IPS-11a (cell line): ENCODE measurements around the gene TCF7L2.

Source experiments
- H3K4me3 ChIP-seq: one replicate; pipeline ENCODE4 v1.5.1; 2013; ENCODE audit warnings: low read depth, low read length, control low read depth

Gene TCF7L2

GRCh38 chr10:113042868-113043267 lies 92.8 kb downstream of the TCF7L2 start:
- no peak overlapping the region for H3K4me3 ChIP-seq

DNA sequence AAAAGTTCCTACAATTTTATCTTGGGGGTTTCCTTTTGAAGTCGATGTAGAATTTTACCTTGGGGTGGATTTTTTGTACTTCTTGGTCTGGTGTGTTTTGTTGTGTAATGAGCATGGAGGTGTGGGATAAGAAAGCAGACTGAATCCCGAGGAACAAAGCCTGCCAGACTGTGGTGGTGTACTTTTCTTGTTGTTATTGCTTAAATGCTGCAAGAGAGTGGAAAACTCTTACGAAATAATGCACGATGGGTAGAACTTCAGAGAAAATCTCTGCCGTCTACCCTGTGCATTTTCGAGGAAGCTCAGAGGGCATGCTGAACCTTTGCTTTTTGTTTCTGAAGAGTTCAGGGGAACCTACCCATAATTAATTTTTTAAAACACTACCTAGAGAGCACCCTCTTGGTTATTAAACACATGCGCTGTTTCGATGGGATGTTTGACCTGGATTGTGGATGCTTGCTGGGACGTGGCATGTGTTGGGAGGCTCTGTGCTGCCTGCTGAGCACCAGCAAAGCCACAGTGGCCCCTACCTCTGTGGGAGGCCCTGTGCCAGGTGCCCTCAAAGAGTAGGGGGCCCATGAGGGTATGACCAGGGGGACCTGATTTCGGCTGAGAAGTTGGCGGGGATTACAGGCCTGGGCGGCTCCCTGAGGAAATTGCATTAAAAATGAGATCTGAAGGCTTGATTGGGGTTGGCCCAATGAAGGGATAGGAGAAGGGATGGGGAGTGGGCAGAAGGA lies 94.1 kb downstream of the TCF7L2 start:
- no peak overlapping the region for H3K4me3 ChIP-seq

GRCh38 chr10:113045147-113046055 lies 95.4 kb downstream of the TCF7L2 start:
- H3K4me3 ChIP-seq: no peak overlapping the region

DNA sequence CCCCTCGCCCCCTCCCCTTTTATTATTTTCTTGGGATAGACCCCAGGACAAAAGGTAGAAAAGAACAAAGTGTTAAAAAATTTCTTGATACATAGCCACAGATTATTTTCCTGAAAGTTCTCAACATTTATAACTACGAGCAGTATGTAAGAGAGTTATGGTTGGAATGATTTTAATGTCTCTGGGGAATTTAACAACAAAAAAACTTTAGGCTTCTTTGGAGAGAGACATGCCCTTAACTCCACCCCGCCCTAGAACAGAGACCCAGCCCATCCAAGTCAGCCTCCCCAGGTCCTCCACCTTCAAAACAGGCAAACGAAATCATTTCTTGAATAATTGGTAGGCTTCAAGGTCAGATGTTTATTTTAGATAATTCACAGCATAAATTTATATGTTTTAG lies 97.1 kb downstream of the TCF7L2 start:
- H3K4me3 ChIP-seq: no peak overlapping the region

- no peak overlapping the region for H3K4me3 ChIP-seq
These were observed 97.5 kb downstream of the TCF7L2 start for GRCh38 chr10:113047605-113047962.

DNA sequence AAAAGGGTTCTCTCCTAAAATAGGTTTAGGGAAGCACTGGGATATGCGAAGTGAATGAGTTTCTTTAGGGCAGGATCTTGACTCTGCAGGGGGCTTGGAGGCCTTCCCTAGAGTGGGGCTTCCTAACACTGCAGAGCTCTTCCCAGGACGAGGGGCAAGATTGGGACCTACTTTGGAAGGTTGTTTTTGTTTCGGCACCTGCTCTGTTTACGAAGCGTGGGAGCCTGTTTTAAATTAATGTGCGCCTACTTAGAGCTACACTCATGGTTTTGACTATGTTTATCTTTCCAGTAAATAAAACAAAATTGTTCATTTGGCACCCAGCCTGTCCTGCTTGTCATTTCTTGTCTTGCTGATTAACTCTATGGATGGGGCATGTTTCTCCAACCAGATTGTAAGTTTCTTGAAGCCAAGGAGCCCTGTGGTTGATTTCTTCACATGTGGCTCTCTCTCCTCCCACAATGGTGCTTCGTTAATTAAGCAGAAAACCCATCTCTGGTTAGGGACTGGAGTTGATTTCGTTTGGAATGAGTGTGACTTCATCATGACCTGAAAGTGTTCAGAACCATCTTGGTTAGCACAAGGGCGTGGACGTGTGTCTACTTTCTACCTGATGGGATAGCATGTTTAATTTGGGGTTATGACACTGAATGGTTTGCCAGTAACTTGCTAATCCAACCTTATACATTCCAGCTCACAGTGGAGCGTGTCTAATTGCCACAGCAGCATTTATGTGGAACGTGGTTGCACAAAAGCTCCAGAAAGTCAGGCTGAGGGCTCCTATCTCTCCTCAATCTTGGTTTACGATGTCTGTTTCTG lies 98.1 kb downstream of the TCF7L2 start:
- H3K4me3 ChIP-seq: no peak overlapping the region

DNA sequence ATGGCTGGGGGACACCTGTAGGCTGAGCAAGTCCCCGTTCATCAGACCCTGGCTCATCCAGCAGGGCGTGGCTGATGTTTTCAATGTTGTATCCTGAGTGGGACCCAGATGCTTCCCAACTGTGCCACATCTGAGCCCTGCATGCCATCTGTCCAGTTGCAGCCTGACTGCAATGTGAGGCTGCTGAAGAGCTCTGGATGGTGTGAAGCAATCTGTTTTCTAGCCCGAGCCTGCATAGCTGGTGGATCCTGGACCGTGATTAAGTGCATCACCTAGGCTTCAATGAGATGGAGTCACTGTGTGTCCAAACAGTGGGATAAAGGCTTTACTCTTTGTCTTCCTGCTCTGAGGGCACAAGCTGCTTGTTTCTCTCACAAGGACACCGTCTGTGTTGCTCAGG lies 99.8 kb downstream of the TCF7L2 start:
- no peak overlapping the region for H3K4me3 ChIP-seq

- no peak overlapping the region for H3K4me3 ChIP-seq
These were observed 102.2 kb downstream of the TCF7L2 start for GRCh38 chr10:113052076-113052830.

GRCh38 chr10:113053091-113053490 lies 103.0 kb downstream of the TCF7L2 start:
- no peak overlapping the region for H3K4me3 ChIP-seq

DNA sequence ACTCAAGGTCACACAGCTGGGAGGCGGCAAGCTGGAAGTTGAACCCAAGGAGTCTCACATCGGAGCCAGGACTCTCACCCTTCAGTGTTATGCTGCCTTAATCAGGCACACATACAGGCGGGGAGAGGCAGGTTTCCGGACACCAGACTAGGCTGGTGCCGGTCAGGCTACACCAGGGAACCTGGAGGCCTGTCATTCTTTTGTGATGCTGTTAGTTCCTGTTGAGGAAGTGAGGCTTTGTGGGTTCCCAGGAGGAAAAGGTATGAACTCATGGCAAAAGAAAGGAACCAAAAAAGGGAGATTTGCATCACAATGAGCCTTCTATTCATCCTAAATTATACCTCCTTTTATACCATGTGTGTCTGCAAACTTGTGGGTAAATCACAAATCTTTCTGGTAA lies 103.8 kb downstream of the TCF7L2 start:
- H3K4me3 ChIP-seq: no peak overlapping the region

- H3K4me3 ChIP-seq: no peak overlapping the region
These were observed 105.4 kb downstream of the TCF7L2 start for GRCh38 chr10:113055458-113055857.

DNA sequence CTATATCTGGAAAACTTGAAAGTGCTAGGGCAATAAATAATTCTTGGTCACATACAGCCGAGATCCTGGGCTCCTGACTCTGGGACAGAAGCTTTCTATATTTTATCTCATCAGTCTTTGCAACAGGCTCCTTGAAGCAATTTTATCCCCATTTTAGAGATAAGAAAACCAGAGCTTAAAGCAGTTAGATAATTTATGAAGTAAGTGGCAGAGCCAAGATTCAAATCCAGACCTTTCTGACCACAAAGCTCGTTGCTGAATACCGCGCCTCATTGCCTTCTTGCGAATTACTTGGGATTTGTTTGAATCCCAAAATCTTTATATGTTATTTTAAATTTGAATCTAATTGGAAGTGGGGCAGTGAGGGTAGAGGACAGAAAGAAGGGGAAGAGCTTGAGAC lies 106.0 kb downstream of the TCF7L2 start:
- no peak overlapping the region for H3K4me3 ChIP-seq

DNA sequence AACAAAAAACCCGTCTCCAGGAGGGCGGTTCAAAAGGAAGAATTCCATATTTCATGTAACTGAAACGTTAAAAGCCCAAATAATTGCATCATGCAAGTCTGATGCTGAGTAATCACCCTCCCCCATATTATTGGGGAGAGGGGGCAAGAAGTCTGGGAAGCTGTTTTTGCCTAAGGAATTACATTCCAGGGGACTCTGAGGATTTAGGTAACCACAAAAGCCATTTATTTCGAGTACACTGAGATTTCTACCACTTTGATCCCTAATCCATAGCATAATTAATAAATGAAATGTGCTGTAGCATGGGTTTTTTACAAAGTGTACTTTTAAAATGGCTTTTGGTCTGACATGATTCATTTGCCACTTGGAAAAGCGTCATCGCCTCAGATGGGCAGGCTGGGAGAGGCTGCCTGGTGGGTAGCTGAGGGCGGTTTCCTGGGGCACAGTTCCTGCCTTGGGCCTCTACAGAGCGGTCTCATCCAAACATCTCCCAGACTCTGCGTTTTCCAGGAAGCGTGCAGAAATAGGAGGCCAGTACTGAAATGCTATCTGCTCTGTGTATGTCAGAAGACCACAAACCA lies 106.5 kb downstream of the TCF7L2 start:
- no peak overlapping the region for H3K4me3 ChIP-seq

- H3K4me3 ChIP-seq: no peak overlapping the region
These were observed 108.0 kb downstream of the TCF7L2 start for GRCh38 chr10:113057948-113058522.

GRCh38 chr10:113058523-113059370 lies 108.7 kb downstream of the TCF7L2 start:
- H3K4me3 ChIP-seq: no peak overlapping the region

GRCh38 chr10:113059371-113059780 lies 109.3 kb downstream of the TCF7L2 start:
- H3K4me3 ChIP-seq: no peak overlapping the region

DNA sequence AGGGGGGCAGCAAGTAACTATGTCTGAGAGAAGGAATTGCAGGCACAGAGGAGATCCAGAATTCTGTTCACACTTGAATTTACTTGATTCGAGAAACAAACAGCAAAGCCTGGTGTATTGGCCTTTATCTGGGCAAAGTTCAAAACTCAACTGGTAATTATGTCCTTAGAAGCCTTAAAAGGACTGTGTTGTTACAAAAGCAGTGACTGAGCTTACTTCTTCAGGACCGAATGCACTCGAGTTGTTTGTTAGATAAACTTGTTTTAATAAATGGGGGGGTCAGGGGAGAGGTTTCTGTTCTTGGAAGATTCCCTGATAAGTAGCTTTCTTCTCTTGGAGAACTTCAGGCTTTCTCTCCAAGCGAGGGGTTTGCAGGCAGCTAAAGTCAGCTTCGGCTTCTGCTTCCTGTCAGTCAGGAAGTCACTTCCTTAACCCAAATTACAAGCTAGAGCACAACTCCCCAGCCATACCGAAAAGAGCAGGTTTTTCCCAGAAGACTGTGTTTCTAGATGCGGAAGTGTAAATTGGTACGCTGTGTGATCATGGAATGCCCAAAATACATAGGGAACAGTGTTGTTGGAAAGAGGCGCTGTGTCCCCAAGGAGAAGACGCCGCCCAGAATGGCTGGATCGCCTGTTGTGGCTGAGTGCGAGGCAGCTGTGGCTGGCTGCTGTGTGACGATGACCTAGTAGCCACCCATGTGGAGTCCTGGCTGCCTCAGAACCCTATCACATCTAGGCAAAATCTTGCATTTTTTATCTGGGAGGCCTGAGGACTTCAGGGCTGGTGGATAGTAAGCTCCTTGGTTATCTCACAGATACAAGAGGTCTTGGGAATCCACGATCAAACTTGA lies 110.4 kb downstream of the TCF7L2 start:
- H3K4me3 ChIP-seq: no peak overlapping the region

- H3K4me3 ChIP-seq: no peak overlapping the region
These were observed 111.0 kb downstream of the TCF7L2 start for GRCh38 chr10:113061054-113061430.
